Psoas muscle (tissue), 8 donors: ENCODE measurements around the gene FGF14. TPM values are rescaled to one million over a fixed set of nuclear protein-coding genes. Genes with fewer than 3 reads are reported as not detected.

Source experiments
- ATAC-seq, 4 donors: fragments of 200-7000 bp; cut with Tn5 transposase; one replicate each; pipeline ENCODE4 v1.9.1; 2020; ENCODE audit warnings: moderate library complexity in 3 of 4, mild to moderate bottlenecking in 2 of 4
- DNase-seq, 2 donors: peaks; one replicate each; pipeline ENCODE4 v3.0.0-alpha.2; 2020
- H3K27ac ChIP-seq: fragments of 200-600 bp; one replicate; pipeline ENCODE4 v1.8.0; 2022
- H3K27me3 ChIP-seq, 3 donors: fragments of 200-600 bp in 1 of 3; one replicate each; pipeline versions ENCODE4 v1.6.1 to v1.8.0; 2013 to 2022; ENCODE audit warnings: low read length in 2 of 3, mild to moderate bottlenecking in 2 of 3, moderate library complexity in 1 of 3; ENCODE audit not compliant: insufficient read depth in 3 of 3
- H3K36me3 ChIP-seq, 2 donors: fragments of 200-600 bp in 1 of 2; one replicate each; pipeline versions ENCODE4 v1.6.1 to v1.8.0; 2013 to 2022; ENCODE audit warnings: low read depth in 1 of 2, mild to moderate bottlenecking in 1 of 2, moderate library complexity in 1 of 2; ENCODE audit not compliant: insufficient read depth in 1 of 2
- H3K4me1 ChIP-seq: fragments of 200-600 bp; one replicate; pipeline ENCODE4 v1.8.0; 2022
- H3K4me3 ChIP-seq: fragments of 200-600 bp; one replicate; pipeline ENCODE4 v1.8.0; 2022; ENCODE audit warnings: mild to moderate bottlenecking
- H3K9me3 ChIP-seq: fragments of 200-600 bp; one replicate; pipeline ENCODE4 v1.8.0; 2022
- CTCF ChIP-seq: fragments of 200-600 bp; IDR thresholded peaks from one replicate; pipeline ENCODE4 v1.8.0; 2022; ENCODE audit warnings: antibody characterized with exemption
- WGBS, 3 donors: extraction: QIAGEN DNeasy Blood & Tissue Kit; methylation state at CpG; one replicate each; pipeline versions ENCODE4 v1.1.6 to v1.1.7; 2013; 5-methylcytosine and 5-hydroxymethylcytosine counted together
- intact Hi-C, 2 donors: fragments of 100-400 bp; cut with DNase I; formaldehyde crosslinking; loops; one replicate each; pipeline versions ENCODE4 v1.11.0 to v1.14.2; 2022
- polyA plus RNA-seq, 3 donors: library from polyadenylated mRNA; stranded (reverse); fragments of 200-250 nt; gene quantifications; one replicate each; pipeline ENCODE4 v1.2.3, GENCODE V29; 2013
- total RNA-seq, 4 donors: library from RNA; stranded (reverse); fragmentation: NEBNext Ultra II Directional in 2 of 4; extraction: Animal tissue kit (Norgen Biotek cat#: 25700) in 2 of 4; gene quantifications; one replicate each; pipeline versions ENCODE4 v1.2.1 to v1.2.4, GENCODE V29; 2021 to 2023
- donor health status: healthy with polysubstance abuse.
- donor health status: DM: no; HTN: no; CAD: no; lungs with moderate emphysema.
- donor health status: Bipolar disorder and iron deficiency.
- donor health status: healthy.
- donor health status: DM: yes; HTN: yes; CAD: no.
- donor health status: DM: no; HTN: no; CAD: no.
- donor health status: DM: no; HTN: no; CAD: no.
- donor health status: DM: yes; HTN: yes; CAD: no.

The FGF14 gene
- total and polyA plus RNA-seq, 7 donors = 0.01 to 0.05 (median 0.02) TPM; not detected in 4

- DNase-seq = no peak
- WGBS, 3 donors = 55 to 63% (median 60%) methylated on average over 2 of the region's 2 CpGs
Measured at GRCh38 chr13:101942535-101943157, 459.2 kb downstream of the FGF14 start.

GRCh38 chr13:101942038-101942437 lies 459.8 kb downstream of the FGF14 start:
- no peaks in the 10 kb centered on the region for H3K9me3 ChIP-seq
- H3K4me1 ChIP-seq = no peaks in the 10 kb centered on the region
- TF ChIP-seq CTCF = peak; percentile 69
- no peaks in the 10 kb centered on the region for H3K36me3 ChIP-seq
- no peak overlapping the region for H3K27ac ChIP-seq
- peak; percentile 60 to 96 (median 84) for ATAC-seq
- H3K27me3 ChIP-seq = no peaks in the 10 kb centered on the region
- no peak for DNase-seq
- no peak overlapping the region for H3K4me3 ChIP-seq
- 0 to 2% (median 1%) methylated on average over 1 of the region's 1 CpG for WGBS, 3 donors
- intact Hi-C loops = loop anchor here (5.0 to 10.0 kb wide), 5 partner anchors 143 to 615 kb away; no protein-coding TSS in a partner anchor

More at GRCh38 chr13:101942535-101943157, 459.2 kb downstream of the FGF14 start:
- peak; percentile 16 for TF ChIP-seq CTCF
- Histone ChIP-seq H3K27me3 (no peaks in the 10 kb centered on the region), H3K36me3 (no peaks in the 10 kb centered on the region), H3K9me3 (no peaks in the 10 kb centered on the region), H3K4me1 (no peaks in the 10 kb centered on the region), H3K27ac (no peak overlapping the region), H3K4me3 (no peak overlapping the region)
- intact Hi-C loops = loop anchor here (5.0 to 10.0 kb wide), 5 partner anchors 142 to 615 kb away; no protein-coding TSS in a partner anchor
- ATAC-seq = peak in 2 of 4 donors; percentile 47 to 69

GRCh38 chr13:101941095-101941783 lies 460.6 kb downstream of the FGF14 start:
- H3K4me1 ChIP-seq = no peaks in the 10 kb centered on the region
- H3K9me3 ChIP-seq = no peaks in the 10 kb centered on the region
- intact Hi-C loops = loop anchor here (5.0 to 10.0 kb wide), 5 partner anchors 144 to 616 kb away; no protein-coding TSS in a partner anchor
- no peak for ATAC-seq
- no peaks in the 10 kb centered on the region for H3K36me3 ChIP-seq
- no peak overlapping the region for H3K27ac ChIP-seq
- TF ChIP-seq CTCF = no peak
- DNase-seq = no peak
- H3K4me3 ChIP-seq = no peak overlapping the region
- H3K27me3 ChIP-seq = no peaks in the 10 kb centered on the region
- 51 to 58% (median 55%) methylated on average over 2 of the region's 2 CpGs for WGBS, 3 donors

- no peaks in the 10 kb centered on the region for H3K9me3 ChIP-seq
- 38 to 73% (median 67%) methylated on average over 2 of the region's 2 CpGs for WGBS, 3 donors
- no peak for DNase-seq
- no peak for TF ChIP-seq CTCF
- H3K27me3 ChIP-seq = no peaks in the 10 kb centered on the region
- no peaks in the 10 kb centered on the region for H3K4me1 ChIP-seq
- intact Hi-C loops = no loop called here
- H3K27ac ChIP-seq = no peak overlapping the region
- H3K36me3 ChIP-seq = no peaks in the 10 kb centered on the region
- ATAC-seq = no peak
- H3K4me3 ChIP-seq = no peak overlapping the region
Measured at GRCh38 chr13:101939370-101939769, 462.5 kb downstream of the FGF14 start.
